Body of pancreas (tissue), 4 donors: ENCODE data around the gene RGS14. TPM values are rescaled to one million over a fixed set of nuclear protein-coding genes. Genes with fewer than 3 reads are reported as not detected.
"Not testable (repeated sequence)": the region's sequence is repeated elsewhere in the genome, so short reads cannot be mapped to it uniquely, and the experiment has no call there.

Experiments
- ATAC-seq: fragments of 150-250 bp; one replicate; pipeline ENCODE4 v1.9.1; 2016
- DNase-seq, 4 donors: peaks; one replicate each; pipeline ENCODE4 v3.0.0-alpha.2; 2019
- H3K27ac ChIP-seq, 4 donors: fragments of 200-600 bp; sonication (generic); 1 replicate in 3 of 4; 2 replicates in 1 of 4; pipeline versions ENCODE4 v1.5.1 to v1.6.1; 2016 to 2019; ENCODE audit warnings: mild to moderate bottlenecking in 1 of 4, mixed read lengths in 1 of 4, moderate library complexity in 1 of 4
- H3K27me3 ChIP-seq, 2 donors: fragments of 200-600 bp; sonication (generic); one replicate each; pipeline ENCODE4 v1.6.0; 2016; ENCODE audit warnings: mild to moderate bottlenecking in 1 of 2
- H3K36me3 ChIP-seq, 2 donors: fragments of 200-600 bp; sonication (generic); replicated peaks in 1 of 2; 2 replicates each; pipeline ENCODE4 v1.5.1; 2016; ENCODE audit warnings: low read depth in 2 of 2; ENCODE audit not compliant: insufficient read depth in 1 of 2
- H3K4me1 ChIP-seq: fragments of 200-600 bp; sonication (generic); one replicate; pipeline ENCODE4 v1.6.0; 2016
- H3K4me3 ChIP-seq, 2 donors: fragments of 200-600 bp; sonication (generic); 1 replicate in 1 of 2; 2 replicates in 1 of 2; pipeline ENCODE4 v1.5.1; 2016 to 2019
- H3K9me3 ChIP-seq, 3 donors: fragments of 200-600 bp; sonication (generic); 1 replicate in 2 of 3; 2 replicates in 1 of 3; pipeline ENCODE4 v1.5.1; 2016
- CTCF ChIP-seq, 7 experiments: fragments of 450-650 bp in 4 of 7; fragments of 200-600 bp in 3 of 7; sonication (generic) in 3 of 7; IDR thresholded peaks; one replicate each; pipeline ENCODE4 v1.5.1; 2016 to 2019; ENCODE audit warnings: antibody characterized with exemption in 7 of 7
- POLR2A ChIP-seq, 3 donors: fragments of 450-650 bp; IDR thresholded peaks; one replicate each; pipeline ENCODE4 v1.6.1; 2016; ENCODE audit warnings: antibody characterized with exemption in 3 of 3, mild to moderate bottlenecking in 2 of 3
- WGBS, 2 donors: methylation state at CpG; one replicate each; pipeline ENCODE4 v1.1.5; 2017; 5-methylcytosine and 5-hydroxymethylcytosine counted together
- intact Hi-C: fragments of 100-400 bp; cut with DNase I; formaldehyde crosslinking; loops from one replicate; pipeline ENCODE4 v1.15.1; 2023
- total RNA-seq, 2 donors: library from RNA; depleted of rRNA; stranded (reverse); fragments of >200 nt; gene quantifications; one replicate each; pipeline ENCODE4 v1.1.0, GENCODE V29; 2016

Gene RGS14
- total RNA-seq, 2 donors from 2014 or later, result 15.0 to 39.2 TPM

- ATAC-seq, result no peak
- TF ChIP-seq CTCF (IDR thresholded peaks at IDR 0.05) (no peak), POLR2A (IDR thresholded peaks at IDR 0.05) (no peak)
- no peak for DNase-seq
- Histone ChIP-seq H3K27ac (no peak overlapping the region), H3K4me1 (peaks cover 40% of the 10 kb centered on the region), H3K9me3 (no peaks in the 10 kb centered on the region), H3K27me3 (no peaks in the 10 kb centered on the region), H3K4me3 (no peak overlapping the region), H3K36me3 (no peaks in the 10 kb centered on the region)
- intact Hi-C loops, result no loop called here
- WGBS, 2 donors, result 86 to 97% methylated on average over 6 of the region's 6 CpGs
Measured at GRCh38 chr5:177372910-177373309, 15.2 kb downstream of the RGS14 start.

- DNase-seq (no peak), ATAC-seq (no peak)
- H3K36me3 ChIP-seq, result no peaks in the 10 kb centered on the region
- no peaks in the 10 kb centered on the region for H3K9me3 ChIP-seq
- intact Hi-C loops, result no loop called here
- H3K4me3 ChIP-seq, result no peak overlapping the region
- H3K4me1 ChIP-seq, result peaks cover 38% of the 10 kb centered on the region
- TF ChIP-seq CTCF (IDR thresholded peaks at IDR 0.05), result no peak
- no peak for TF ChIP-seq POLR2A (IDR thresholded peaks at IDR 0.05)
- 67 to 69% methylated on average over 6 of the region's 6 CpGs for WGBS, 2 donors
- H3K27ac ChIP-seq, result no peak overlapping the region
- no peaks in the 10 kb centered on the region for H3K27me3 ChIP-seq
Measured at GRCh38 chr5:177373806-177374205, 16.1 kb downstream of the RGS14 start.

GRCh38 chr5:177374211-177374610 is 16.5 kb downstream of the RGS14 start:
- 79 to 85% methylated on average over 5 of the region's 5 CpGs for WGBS, 2 donors
- H3K27me3 ChIP-seq, result no peaks in the 10 kb centered on the region
- TF ChIP-seq CTCF (IDR thresholded peaks at IDR 0.05), result no peak
- TF ChIP-seq POLR2A (IDR thresholded peaks at IDR 0.05), result no peak
- H3K36me3 ChIP-seq, result no peaks in the 10 kb centered on the region
- H3K4me3 ChIP-seq, result no peak overlapping the region
- no peak for DNase-seq
- no peak for ATAC-seq
- peaks cover 38% of the 10 kb centered on the region for H3K4me1 ChIP-seq
- no peak overlapping the region for H3K27ac ChIP-seq
- no peaks in the 10 kb centered on the region for H3K9me3 ChIP-seq
- intact Hi-C loops, result no loop called here

GRCh38 chr5:177375516-177375915 is 17.8 kb downstream of the RGS14 start:
- 71 to 81% methylated on average over 5 of the region's 5 CpGs for WGBS, 2 donors
- H3K4me1 ChIP-seq, result peaks cover 30% of the 10 kb centered on the region
- not testable (repeated sequence) for H3K9me3 ChIP-seq, DNase-seq, H3K36me3 ChIP-seq, H3K4me3 ChIP-seq, H3K27me3 ChIP-seq, ATAC-seq, H3K27ac ChIP-seq
- intact Hi-C loops, result loop anchor here (5.0 kb wide), 1 partner anchor 63 kb away; the partner anchor contains the start of gene MXD3

- DNase-seq, result no peak
Measured at GRCh38 chr5:177376107-177376506, 18.4 kb downstream of the RGS14 start.

More at GRCh38 chr5:177376107-177376506, 18.4 kb downstream of the RGS14 start:
- 78 to 84% methylated on average over 11 of the region's 11 CpGs for WGBS, 2 donors
- TF ChIP-seq CTCF (IDR thresholded peaks at IDR 0.05), result no peak
- no peak for TF ChIP-seq POLR2A (IDR thresholded peaks at IDR 0.05)
- H3K4me3 ChIP-seq, result no peak overlapping the region
- H3K36me3 ChIP-seq, result no peaks in the 10 kb centered on the region
- H3K27me3 ChIP-seq, result no peaks in the 10 kb centered on the region
- no peaks in the 10 kb centered on the region for H3K9me3 ChIP-seq
- H3K4me1 ChIP-seq, result peaks cover 28% of the 10 kb centered on the region
- no peak for ATAC-seq
- intact Hi-C loops, result loop anchor here (5.0 kb wide), 1 partner anchor 64 kb away; the partner anchor contains the start of gene MXD3
- no peak overlapping the region for H3K27ac ChIP-seq
